UCSD-AML1 (cell line): Measurements from ENCODE around the gene GATAD2A.
"Not testable (repeated sequence)": the region's sequence is repeated elsewhere in the genome, so short reads cannot be mapped to it uniquely, and the experiment has no call there.

Experiments
- DNase-seq: peaks from one replicate; lab custom pipeline; 2025; ENCODE audit not compliant: unreplicated experiment; lab: John Stamatoyannopoulos, UW

GATAD2A gene

GRCh38 chr19:19445288-19445687, 39.8 kb downstream of the GATAD2A start:
- no peak for DNase-seq

DNA sequence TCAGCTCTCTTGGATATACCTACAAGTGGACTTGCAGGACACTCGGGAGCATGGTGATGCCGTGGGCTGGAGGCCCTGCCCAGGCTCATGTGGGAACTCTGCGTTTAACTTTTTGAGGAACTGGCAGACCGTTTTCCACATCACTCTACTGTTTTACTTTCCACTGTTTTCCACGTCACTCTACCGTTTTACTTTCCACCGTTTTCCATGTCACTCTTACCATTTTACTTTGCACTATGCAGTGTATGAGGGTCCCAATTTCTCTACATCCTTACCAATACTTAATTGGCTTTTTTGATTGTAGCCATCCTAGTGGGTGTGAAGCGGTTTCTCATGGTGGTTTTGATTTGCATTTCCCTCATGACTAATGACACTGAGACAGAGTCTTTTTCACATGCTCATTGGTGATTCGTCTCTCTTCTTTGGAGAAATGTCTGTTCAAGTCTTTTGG, 40.5 kb downstream of the GATAD2A start:
- no peak for DNase-seq

DNA sequence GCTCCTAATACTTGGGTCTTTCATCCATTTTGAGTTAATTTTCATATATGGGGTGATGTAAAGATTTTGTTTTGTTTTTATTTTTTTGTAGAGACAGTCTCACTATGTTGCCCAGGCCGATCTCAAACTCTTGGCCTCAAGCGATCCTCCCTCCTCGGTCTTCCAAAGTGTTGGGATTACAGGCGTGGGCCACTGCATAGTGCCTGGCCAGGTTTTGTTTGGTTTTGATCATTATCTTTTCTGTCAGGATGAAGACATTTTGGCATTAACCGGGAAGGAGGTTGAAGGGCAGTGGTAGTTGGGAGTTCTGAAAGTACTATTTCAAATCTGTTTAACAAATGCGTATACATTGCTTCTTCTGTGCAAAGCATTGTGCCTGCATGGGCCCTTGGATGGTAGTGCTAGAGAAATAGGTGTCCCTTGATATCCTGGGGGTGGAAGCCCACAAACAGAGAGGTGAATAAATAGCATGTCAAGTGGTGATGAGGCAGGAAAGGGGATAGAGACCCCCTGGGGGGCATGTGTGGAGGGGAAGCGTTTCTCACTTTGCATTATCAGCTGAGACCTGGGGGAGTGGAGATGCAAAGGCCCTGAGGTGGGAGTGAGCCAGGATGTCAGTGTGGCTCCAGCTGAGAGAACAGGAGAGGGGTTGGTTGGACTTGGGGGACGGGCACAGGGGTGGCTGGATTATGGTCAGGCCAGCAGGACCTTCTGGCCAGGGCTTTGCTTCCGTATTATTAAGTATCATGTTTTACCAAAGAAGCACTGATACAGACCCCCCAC, 41.4 kb downstream of the GATAD2A start:
- no peak for DNase-seq

DNA sequence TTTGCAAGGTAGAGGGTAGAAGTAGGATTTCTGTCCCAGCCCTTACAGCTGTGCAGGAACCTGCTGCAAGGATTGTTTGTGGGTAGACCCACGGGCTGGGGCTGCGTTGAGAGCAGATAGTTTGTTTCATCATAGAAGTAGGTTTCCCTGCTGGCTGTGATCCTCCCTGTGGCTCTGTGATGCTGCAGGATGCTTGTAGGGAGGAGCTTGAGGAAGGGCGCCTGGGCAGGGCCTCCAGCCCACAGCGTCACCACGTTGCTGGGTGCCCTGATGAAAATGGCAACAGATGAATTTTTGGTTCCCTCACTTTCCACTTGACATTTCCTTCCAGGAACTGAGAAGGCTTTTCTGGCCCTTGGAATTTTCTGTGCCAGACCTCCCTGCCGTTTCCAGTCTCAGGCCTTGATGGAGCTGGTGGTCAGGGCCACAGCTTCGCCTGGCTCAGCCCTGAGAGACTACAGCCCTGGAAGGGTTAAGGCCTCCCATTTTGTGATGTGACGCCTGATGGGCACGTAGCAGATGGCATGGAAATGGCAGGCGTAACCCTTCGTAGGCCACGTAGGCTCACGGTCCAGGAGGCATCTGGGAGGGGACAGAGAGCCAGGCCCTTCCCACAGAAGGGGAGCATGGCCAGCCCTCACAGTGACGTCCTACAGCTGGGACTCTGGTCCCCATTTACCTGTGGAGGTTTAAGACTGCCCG, 42.2 kb downstream of the GATAD2A start:
- peak; percentile 20 for DNase-seq

DNA sequence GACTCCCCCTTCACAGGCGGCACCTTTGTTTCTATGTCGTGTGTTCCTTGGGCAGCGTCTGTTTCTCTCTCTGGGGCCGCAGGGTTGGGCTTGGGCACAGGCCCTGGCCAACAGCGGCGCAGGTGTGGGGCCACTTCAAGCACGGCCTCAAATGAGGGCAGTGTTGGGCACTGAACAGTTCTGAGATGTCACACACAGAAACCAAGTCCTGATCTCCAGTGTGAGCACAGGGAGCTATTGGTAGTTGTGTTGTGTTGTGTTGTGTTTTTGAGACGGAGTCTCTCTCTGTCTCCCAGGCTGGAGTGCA, 42.7 kb downstream of the GATAD2A start:
- no peak for DNase-seq

- no peak for DNase-seq
Observed at GRCh38 chr19:19451429-19452242, 46.2 kb downstream of the GATAD2A start.

DNA sequence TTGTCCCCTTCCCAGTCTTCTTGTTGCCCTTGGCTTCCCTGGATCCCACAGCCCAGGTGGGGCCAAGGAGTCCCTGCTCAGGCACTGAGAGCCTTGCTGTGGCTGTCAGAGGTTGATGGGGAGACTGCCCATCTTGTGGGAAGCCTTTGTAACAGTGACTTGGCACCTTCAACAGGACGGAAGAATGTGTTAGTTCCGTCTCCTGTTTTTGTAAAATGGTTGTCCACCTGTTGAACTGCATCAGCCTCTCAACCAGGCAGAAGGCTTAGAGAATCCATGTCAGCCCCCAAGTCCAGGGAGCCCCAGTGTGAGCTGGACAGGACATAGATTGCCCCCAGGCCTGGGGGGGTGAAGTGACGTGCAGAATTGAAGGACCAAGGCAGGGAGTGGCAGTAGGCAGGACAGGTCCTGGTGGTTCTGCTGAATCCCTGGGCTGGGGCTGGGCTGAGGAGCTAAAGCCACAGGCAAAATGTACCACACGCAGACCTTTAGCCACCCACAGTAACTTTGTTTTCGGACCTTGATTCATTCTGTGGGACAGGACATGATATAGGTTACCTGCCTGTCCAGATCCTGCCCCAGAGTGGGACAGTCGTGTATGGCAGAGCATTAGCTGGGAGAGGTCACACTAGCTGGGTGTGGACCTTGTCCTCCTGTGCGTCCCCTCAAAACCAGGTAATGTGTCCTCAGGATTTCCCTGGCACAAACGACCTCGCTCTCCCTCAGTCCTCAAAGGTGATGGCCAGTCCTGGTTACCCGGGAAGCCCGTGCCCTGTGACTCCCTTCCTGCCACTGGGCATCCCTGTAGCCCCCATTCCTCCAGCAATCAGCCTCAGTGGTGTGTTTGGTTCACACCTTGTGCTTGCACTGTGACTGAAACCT, 47.0 kb downstream of the GATAD2A start:
- DNase-seq = no peak

- no peak for DNase-seq
Observed at GRCh38 chr19:19453125-19453454, 47.6 kb downstream of the GATAD2A start.

- DNase-seq = not testable (repeated sequence)
Observed at GRCh38 chr19:19455166-19455919, 49.9 kb downstream of the GATAD2A start.

DNA sequence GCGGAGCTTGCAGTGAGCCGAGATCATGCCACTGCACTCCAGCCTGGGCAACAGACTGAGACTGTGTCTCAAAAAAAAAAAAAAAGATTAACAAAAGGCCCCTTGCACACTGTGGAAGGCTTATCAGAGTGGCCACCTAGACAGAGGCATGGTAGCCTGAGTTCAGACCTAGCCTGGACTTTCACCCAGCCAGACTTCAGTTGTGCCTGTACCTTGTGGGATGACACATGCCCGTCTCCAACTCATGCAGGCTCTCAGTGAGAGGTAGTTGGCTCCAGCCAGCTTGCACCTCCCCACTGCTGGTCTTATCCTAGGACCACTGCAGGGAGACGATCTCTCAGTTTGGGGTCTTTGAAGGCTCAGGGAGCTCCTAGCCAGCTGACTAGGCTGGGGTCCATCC, 52.2 kb downstream of the GATAD2A start:
- no peak for DNase-seq

DNA sequence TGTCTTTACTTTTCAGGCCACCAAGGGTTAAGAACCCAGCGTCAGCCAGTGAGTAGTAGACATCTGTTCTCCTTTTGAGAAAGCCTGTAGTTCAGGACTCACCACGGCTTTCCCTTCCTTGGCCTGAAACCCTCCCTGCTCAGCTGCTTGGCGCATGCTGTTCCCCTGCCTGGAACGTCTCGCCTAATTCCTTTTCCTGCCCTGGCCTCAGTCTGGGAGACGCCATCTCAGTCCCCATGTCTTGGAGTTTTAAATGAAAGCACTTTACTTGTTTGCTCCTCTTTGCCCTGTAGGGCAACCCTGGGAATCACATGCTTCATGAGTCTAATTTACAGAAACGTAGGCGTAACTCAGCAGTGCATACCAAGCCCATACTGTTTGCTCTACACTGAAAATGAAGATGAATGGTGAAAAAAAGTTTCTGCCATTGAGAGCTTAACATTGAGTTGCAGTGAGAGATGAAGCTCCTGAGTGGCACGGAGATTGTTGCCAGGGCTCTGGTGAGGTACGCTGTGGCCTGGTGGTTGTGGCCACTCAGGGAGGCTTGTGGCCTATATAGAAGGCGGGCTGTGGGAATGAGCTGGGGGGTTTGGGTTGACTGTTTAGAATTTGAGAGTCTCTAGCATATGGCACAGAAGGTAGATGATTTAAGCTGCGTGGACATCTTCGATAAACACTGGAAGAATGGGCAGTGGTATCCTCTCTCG, 52.8 kb downstream of the GATAD2A start:
- DNase-seq = no peak

DNA sequence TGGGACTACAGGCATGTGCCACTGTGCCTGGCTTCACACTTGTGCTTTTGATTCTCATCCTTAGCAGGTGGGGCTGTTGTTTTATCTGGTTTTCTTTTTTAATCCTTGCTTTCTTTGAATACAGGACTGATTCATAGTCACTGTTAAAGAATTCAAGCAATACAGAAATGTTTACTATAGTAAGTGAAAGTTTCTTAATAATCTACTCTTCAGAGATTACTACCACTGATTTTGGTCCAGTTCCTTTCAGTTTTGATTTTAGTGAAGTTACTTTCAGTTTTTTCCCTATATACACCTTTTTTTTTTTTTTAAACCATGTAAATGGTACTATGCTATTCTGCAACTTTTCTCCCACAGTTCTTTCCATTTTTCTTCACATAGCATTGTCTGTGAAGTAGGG, 53.6 kb downstream of the GATAD2A start:
- no peak for DNase-seq

DNA sequence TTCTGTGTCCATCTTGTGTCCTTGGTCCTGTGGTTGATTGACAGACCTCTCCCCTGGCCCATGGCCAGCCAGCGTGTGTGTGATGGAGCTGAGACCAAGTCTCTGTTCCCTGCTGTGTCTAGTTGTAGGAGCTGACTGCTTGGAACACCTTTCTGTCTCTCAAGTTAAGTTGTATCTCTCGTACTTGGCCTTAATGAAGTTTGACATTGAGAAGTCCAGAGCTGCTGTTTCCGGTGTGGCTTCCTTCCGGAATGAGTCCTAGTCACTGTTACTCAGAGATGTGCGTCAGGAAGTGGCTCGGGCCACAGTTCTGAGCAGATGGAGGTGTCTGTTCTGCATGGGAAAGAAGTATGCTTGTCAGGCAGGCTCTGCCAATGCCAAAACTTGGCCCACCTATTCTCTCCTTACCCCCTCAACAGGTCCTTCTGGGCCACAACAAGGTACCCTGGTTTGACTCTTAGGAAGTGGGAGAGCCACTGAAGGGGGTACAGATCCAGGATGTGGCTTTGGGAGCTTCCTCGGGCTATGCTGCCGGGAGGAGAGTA, 54.3 kb downstream of the GATAD2A start:
- DNase-seq = peak; percentile 69

DNA sequence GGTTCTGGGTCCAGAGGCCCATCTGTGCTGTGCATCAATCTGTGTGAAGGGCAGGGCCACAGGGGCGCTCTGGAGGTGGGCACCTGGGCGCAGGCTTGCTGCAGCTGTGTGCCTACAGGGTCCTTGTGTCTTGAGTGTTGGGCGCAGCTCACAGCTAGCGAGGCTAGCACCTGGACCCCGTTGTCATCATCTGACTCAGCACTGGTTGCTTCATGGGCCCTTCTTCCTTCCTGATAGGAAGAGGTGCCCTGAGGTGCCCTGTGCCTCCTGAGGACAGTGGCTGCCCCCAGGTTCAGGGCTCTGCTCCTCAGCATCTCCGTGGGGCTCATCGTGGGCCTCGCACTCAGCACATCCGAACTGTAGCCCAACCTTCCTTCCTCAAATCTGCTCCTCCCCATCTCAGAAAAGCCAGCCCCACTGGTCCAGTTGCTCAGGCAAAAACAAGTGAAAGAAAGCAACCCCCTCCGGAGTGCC, 54.8 kb downstream of the GATAD2A start:
- no peak for DNase-seq

GRCh38 chr19:19460761-19461265, 55.3 kb downstream of the GATAD2A start:
- peak; percentile 53 for DNase-seq

- no peak for DNase-seq
Observed at GRCh38 chr19:19461306-19461670, 55.8 kb downstream of the GATAD2A start.

DNA sequence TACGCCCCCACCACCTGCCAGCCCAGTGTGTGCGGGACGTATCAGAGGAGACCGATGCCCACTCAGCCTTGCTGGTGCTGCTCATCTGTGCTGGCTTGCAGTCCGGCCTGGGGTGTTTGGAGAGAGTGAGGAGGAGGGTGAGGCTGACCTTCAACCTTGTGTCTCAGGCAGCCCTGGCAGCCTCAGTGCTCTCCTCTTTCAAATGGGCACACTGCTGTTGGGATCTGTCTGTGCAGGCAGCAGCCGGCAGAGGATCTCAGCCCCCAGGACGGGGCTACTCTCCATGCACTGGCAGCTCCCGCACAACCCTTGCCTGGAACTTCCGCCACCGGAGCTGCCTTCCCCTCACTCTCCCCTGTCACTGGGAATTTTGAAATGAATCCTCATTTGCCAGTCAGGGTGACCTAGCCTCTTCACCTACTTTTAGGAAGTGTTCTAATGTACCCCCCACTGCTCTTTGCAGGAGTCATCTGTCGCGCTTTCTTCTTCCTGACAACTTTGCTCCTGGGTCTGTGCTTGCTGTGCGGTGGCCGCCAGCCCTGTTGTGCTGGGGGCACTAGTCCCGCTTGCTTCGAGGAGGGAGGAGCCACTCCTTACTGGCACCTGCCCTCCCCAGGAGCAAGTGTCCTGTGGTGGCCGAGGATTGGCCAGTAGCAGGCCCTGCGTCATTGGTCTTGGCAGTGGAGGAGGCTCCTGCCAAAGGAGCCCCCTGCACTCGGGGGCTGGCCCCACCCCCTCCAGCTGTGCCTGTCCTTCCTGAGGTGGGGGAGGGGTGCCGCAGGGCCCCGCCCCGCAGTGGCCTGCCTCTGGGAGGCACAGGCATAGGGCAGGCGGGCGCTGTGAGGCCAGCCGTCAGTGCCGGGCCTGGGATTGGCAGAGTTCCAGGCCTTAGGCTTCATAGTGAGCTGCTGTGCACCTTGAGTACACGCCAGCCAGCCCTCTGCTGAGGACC, 56.5 kb downstream of the GATAD2A start:
- DNase-seq = no peak
